ENCODE results near the gene ANTXR1.

DNA sequence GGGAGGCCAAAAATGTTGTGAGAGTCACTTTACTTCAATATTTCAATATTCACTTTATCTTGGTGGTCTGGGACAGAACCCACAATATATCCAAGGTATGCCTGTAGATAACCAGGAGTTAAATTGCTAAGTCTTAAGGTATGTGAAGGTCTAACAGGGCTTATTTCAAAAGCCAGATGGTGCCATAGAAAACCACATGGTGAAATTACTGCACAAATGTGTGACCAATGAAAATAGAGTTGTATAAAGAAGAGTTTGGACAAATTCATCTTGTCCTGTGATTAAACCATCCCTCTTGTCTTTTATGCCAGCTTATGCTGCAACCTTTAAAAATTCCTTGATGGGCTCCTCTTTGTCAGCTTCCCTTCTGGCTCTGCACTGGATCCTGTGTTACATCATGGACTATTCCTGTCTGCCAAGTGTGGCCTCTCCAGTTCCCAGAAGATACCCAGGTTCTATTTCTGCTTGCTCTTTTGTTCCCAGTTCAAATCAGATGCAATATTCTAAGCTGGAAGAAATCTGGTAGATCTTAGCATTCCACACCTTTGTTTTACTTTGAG lies 46.8 kb downstream of the ANTXR1 start:
- TF ChIP-seq, protein P1, sequence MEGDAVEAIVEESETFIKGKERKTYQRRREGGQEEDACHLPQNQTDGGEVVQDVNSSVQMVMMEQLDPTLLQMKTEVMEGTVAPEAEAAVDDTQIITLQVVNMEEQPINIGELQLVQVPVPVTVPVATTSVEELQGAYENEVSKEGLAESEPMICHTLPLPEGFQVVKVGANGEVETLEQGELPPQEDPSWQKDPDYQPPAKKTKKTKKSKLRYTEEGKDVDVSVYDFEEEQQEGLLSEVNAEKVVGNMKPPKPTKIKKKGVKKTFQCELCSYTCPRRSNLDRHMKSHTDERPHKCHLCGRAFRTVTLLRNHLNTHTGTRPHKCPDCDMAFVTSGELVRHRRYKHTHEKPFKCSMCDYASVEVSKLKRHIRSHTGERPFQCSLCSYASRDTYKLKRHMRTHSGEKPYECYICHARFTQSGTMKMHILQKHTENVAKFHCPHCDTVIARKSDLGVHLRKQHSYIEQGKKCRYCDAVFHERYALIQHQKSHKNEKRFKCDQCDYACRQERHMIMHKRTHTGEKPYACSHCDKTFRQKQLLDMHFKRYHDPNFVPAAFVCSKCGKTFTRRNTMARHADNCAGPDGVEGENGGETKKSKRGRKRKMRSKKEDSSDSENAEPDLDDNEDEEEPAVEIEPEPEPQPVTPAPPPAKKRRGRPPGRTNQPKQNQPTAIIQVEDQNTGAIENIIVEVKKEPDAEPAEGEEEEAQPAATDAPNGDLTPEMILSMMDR (IDR thresholded peaks at IDR 0.05; ENCODE audit: poor library complexity): no peak
- TF ChIP-seq EZH2phosphoT487 (IDR thresholded peaks at IDR 0.05; ENCODE audit: low read depth, severe bottlenecking, unreplicated experiment): no peak
- no peak for TF ChIP-seq EZH2 (IDR thresholded peaks at IDR 0.05; ENCODE audit: borderline replicate concordance)

Data from hepatocyte (in vitro differentiated cells).